SK-N-SH (cell line): ENCODE results near the gene TBCD. TPM values are rescaled to one million over a fixed set of nuclear protein-coding genes. Genes with fewer than 3 reads are reported as not detected.

Experiments used
- CTCF ChIA-PET: fragments of 300-600, 350-600 bp; formaldehyde crosslinking; extraction: SDS; loops from one replicate; lab custom pipeline; 2021; lab: Yijun Ruan, JAX
- POLR2A ChIA-PET: fragments of 350-600 bp; sonication (Branson Sonifier 250); formaldehyde crosslinking; extraction: SDS; loops from one replicate; lab custom pipeline; 2020; ENCODE audit warnings: antibody characterized with exemption, inconsistent platforms; lab: Yijun Ruan, JAX
- DNase-seq: peaks from one replicate; pipeline ENCODE4 v3.0.0; 2012
- H2AFZ ChIP-seq: fragments of 200-600 bp; sonication (generic); 2 replicates; pipeline ENCODE4 v1.8.1; 2016; ENCODE audit warnings: antibody characterized with exemption, mild to moderate bottlenecking, low read depth
- H3F3A ChIP-seq: fragments of 200-600 bp; sonication (generic); replicated peaks from 2 replicates; pipeline ENCODE3; 2016; ENCODE audit warnings: antibody characterized with exemption, mild to moderate bottlenecking; ENCODE audit not compliant: insufficient read depth
- H3K27ac ChIP-seq, 2 experiments: fragments of 200-500 bp in 1 of 2; fragments of 200-600 bp in 1 of 2; sonication (Bioruptor generic) in 1 of 2; sonication (generic), shearing (Covaris generic) in 1 of 2; 2 replicates each; pipeline versions ENCODE4 v1.5.1 to v1.6.1; 2014 to 2016; ENCODE audit warnings: low read depth in 2 of 2, inconsistent platforms in 1 of 2, low read length in 1 of 2, mild to moderate bottlenecking in 1 of 2, mixed read lengths in 1 of 2
- H3K27me3 ChIP-seq: fragments of 200-600 bp; sonication (generic), shearing (Covaris generic); 2 replicates; pipeline ENCODE4 v1.6.1; 2016; ENCODE audit warnings: mixed run types; ENCODE audit not compliant: insufficient read depth
- H3K36me3 ChIP-seq, 2 experiments: fragments of 200-500 bp in 1 of 2; fragments of 200-600 bp in 1 of 2; sonication (Bioruptor generic) in 1 of 2; sonication (generic) in 1 of 2; replicated peaks in 1 of 2; 2 replicates each; pipeline versions ENCODE3 to v1.5.1; 2014 to 2016; ENCODE audit warnings: low read length in 1 of 2, mild to moderate bottlenecking in 1 of 2; ENCODE audit not compliant: insufficient read depth in 2 of 2, control insufficient read depth in 1 of 2
- H3K4me1 ChIP-seq, 2 experiments: fragments of 200-500 bp in 1 of 2; fragments of 200-600 bp in 1 of 2; sonication (Bioruptor generic) in 1 of 2; sonication (generic), shearing (Covaris generic) in 1 of 2; 2 replicates each; pipeline versions ENCODE4 v1.5.1 to v1.6.1; 2014 to 2016; ENCODE audit warnings: low read depth in 1 of 2, low read length in 1 of 2, mixed run types in 1 of 2; ENCODE audit not compliant: insufficient read depth in 2 of 2, control insufficient read depth in 1 of 2
- H3K4me2 ChIP-seq: fragments of 200-600 bp; sonication (generic), shearing (Covaris generic); 2 replicates; pipeline ENCODE4 v1.6.1; 2017; ENCODE audit warnings: mixed run types
- H3K4me3 ChIP-seq, 2 experiments: fragments of 200-500 bp in 1 of 2; fragments of 200-600 bp in 1 of 2; sonication (Bioruptor generic) in 1 of 2; sonication (generic), shearing (Covaris generic) in 1 of 2; 2 replicates each; pipeline versions ENCODE4 v1.5.1 to v1.8.1; 2014 to 2016; ENCODE audit warnings: low read depth in 2 of 2, inconsistent platforms in 1 of 2, low read length in 1 of 2, mild to moderate bottlenecking in 1 of 2, mixed read lengths in 1 of 2, moderate library complexity in 1 of 2
- H3K79me2 ChIP-seq: fragments of 200-600 bp; sonication (generic); 2 replicates; pipeline ENCODE4 v1.8.1; 2017; ENCODE audit warnings: mild to moderate bottlenecking; ENCODE audit not compliant: insufficient read depth
- H3K9ac ChIP-seq: fragments of 200-600 bp; sonication (generic); 2 replicates; pipeline ENCODE4 v1.6.1; 2017; ENCODE audit warnings: mixed run types
- H3K9me2 ChIP-seq: fragments of 200-600 bp; sonication (generic); 2 replicates; pipeline ENCODE4 v1.6.1; 2017; ENCODE audit warnings: mixed run types
- H3K9me3 ChIP-seq: fragments of 200-600 bp; sonication (generic); 2 replicates; pipeline ENCODE4 v1.6.1; 2017; ENCODE audit warnings: mixed run types, mild to moderate bottlenecking, moderate library complexity
- H4K20me1 ChIP-seq: fragments of 200-600 bp; sonication (generic); 2 replicates; pipeline ENCODE4 v1.6.1; 2017; ENCODE audit warnings: mild to moderate bottlenecking, mixed run types; ENCODE audit not compliant: insufficient read depth
- EP300 ChIP-seq, 2 experiments: IDR thresholded peaks; 2 replicates each; pipeline versions ENCODE4 v1.4.0 to v1.6.1; 2012; ENCODE audit warnings: borderline replicate concordance in 1 of 2, low read depth in 1 of 2, low read length in 1 of 2
- EZH2phosphoT487 ChIP-seq: fragments of 200-600 bp; sonication (generic); IDR thresholded peaks from 2 replicates; pipeline ENCODE4 v1.6.1; 2017; ENCODE audit warnings: low read depth, mixed run types, mild to moderate bottlenecking, antibody characterized with exemption, moderate library complexity, borderline replicate concordance
- GABPA ChIP-seq: IDR thresholded peaks from 2 replicates; pipeline ENCODE4 v1.4.0; 2012; ENCODE audit warnings: low read depth, mild to moderate bottlenecking
- JUND ChIP-seq: IDR thresholded peaks from 2 replicates; pipeline ENCODE4 v1.4.0; 2012
- MXI1 ChIP-seq: IDR thresholded peaks from 2 replicates; pipeline ENCODE4 v1.6.1; 2012; ENCODE audit warnings: mild to moderate bottlenecking, low read depth, low read length, improper control_type of control experiment
- NFIC ChIP-seq: IDR thresholded peaks from 2 replicates; pipeline ENCODE4 v1.4.0; 2012; ENCODE audit warnings: borderline replicate concordance
- POLR2AphosphoS5 ChIP-seq: IDR thresholded peaks from 2 replicates; pipeline ENCODE4 v1.6.1; 2012; ENCODE audit warnings: low read depth, low read length
- RCOR1 ChIP-seq: fragments of 150-350 bp; IDR thresholded peaks from 2 replicates; pipeline ENCODE4 v1.6.1; 2017; ENCODE audit warnings: antibody characterized with exemption, low read length
- RFX5 ChIP-seq: IDR thresholded peaks from 2 replicates; pipeline ENCODE4 v1.6.1; 2012; ENCODE audit warnings: mild to moderate bottlenecking, improper control_type of control experiment, low read length
- TCF12 ChIP-seq: IDR thresholded peaks from 2 replicates; pipeline ENCODE4 v1.4.0; 2012
- WGBS: methylation state at CpG from one replicate; pipeline ENCODE4 v1.1.6; 2017; ENCODE audit warnings: low lambda C conversion rate; 5-methylcytosine and 5-hydroxymethylcytosine counted together
- polyA plus RNA-seq, 3 experiments: library from polyadenylated mRNA; depleted of rRNA; stranded (reverse); fragments of >200 nt; gene quantifications; 2 replicates each; pipeline ENCODE4 v1.2.3, GENCODE V29; 2012
- TF ChIP-seq, protein P1 (sequence below): IDR thresholded peaks from 2 replicates; pipeline ENCODE4 v1.4.0; 2012; ENCODE audit warnings: low read depth
- TF ChIP-seq, protein P2 (sequence below): fragments of 200-600 bp; sonication (generic); IDR thresholded peaks from 2 replicates; pipeline ENCODE4 v1.6.1; 2017; ENCODE audit warnings: antibody characterized with exemption, mild to moderate bottlenecking, moderate library complexity
- TF ChIP-seq, protein P3 (sequence below): IDR thresholded peaks from 2 replicates; pipeline ENCODE4 v1.4.0; 2012; ENCODE audit warnings: low read depth, borderline replicate concordance
- TF ChIP-seq, protein P4 (sequence below): IDR thresholded peaks from 2 replicates; pipeline ENCODE4; 2012
- TF ChIP-seq, protein P5 (sequence below): fragments of 150-350 bp; IDR thresholded peaks from 2 replicates; pipeline ENCODE4 v1.6.1; 2017; ENCODE audit warnings: antibody characterized with exemption, low read length, low read depth, borderline replicate concordance

The TBCD gene
- polyA plus RNA-seq, 1 of the 3 experiments (the other 2 are of a cell fraction): 107 TPM

DNA sequence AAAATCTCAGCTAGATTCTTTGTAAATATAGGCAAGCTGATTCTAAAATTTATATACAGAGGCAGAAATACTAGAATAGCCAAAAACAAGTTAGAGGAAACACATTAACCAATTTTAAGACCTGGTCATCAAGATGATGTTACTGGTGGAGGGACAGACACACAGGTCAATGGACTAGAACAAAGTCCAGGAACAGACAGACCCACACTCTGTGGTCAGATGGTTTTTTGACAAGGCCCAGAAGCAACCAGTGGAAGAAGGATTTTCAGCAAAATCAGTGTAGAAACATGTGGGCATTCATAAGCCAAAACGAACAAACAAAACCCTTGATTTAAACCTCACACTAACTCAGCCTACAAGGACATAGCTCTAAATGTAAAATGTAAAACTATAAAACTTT is 227.9 kb downstream of the TBCD start:
- Histone ChIP-seq H3K4me1 (no peaks in the 10 kb centered on the region), H3K27me3 (no peaks in the 10 kb centered on the region), H3K79me2 (no peaks in the 10 kb centered on the region), H3K9me3 (no peaks in the 10 kb centered on the region), H3K9ac (no peak overlapping the region), H3K27ac (no peak overlapping the region), H3K36me3 (no peaks in the 10 kb centered on the region), H4K20me1 (no peaks in the 10 kb centered on the region), H3K9me2 (no peaks in the 10 kb centered on the region), H3K4me3 (no peak overlapping the region), H3K4me2 (no peak overlapping the region), H2AFZ (no peak overlapping the region), H3F3A (no peaks in the 10 kb centered on the region)
- ChIA-PET POLR2A (no interaction called here), CTCF (no interaction called here)
- TF ChIP-seq NFIC: no peak
- TF ChIP-seq EP300 (IDR thresholded peaks at IDR 0.05; ENCODE audit: borderline replicate concordance in 1 of 2, low read depth in 1 of 2, low read length in 1 of 2): no peak
- TF ChIP-seq, protein P1, sequence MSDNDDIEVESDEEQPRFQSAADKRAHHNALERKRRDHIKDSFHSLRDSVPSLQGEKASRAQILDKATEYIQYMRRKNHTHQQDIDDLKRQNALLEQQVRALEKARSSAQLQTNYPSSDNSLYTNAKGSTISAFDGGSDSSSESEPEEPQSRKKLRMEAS: no peak
- TF ChIP-seq, protein P2, sequence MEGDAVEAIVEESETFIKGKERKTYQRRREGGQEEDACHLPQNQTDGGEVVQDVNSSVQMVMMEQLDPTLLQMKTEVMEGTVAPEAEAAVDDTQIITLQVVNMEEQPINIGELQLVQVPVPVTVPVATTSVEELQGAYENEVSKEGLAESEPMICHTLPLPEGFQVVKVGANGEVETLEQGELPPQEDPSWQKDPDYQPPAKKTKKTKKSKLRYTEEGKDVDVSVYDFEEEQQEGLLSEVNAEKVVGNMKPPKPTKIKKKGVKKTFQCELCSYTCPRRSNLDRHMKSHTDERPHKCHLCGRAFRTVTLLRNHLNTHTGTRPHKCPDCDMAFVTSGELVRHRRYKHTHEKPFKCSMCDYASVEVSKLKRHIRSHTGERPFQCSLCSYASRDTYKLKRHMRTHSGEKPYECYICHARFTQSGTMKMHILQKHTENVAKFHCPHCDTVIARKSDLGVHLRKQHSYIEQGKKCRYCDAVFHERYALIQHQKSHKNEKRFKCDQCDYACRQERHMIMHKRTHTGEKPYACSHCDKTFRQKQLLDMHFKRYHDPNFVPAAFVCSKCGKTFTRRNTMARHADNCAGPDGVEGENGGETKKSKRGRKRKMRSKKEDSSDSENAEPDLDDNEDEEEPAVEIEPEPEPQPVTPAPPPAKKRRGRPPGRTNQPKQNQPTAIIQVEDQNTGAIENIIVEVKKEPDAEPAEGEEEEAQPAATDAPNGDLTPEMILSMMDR: no peak
- no peak for TF ChIP-seq JUND
- TF ChIP-seq, protein P3, sequence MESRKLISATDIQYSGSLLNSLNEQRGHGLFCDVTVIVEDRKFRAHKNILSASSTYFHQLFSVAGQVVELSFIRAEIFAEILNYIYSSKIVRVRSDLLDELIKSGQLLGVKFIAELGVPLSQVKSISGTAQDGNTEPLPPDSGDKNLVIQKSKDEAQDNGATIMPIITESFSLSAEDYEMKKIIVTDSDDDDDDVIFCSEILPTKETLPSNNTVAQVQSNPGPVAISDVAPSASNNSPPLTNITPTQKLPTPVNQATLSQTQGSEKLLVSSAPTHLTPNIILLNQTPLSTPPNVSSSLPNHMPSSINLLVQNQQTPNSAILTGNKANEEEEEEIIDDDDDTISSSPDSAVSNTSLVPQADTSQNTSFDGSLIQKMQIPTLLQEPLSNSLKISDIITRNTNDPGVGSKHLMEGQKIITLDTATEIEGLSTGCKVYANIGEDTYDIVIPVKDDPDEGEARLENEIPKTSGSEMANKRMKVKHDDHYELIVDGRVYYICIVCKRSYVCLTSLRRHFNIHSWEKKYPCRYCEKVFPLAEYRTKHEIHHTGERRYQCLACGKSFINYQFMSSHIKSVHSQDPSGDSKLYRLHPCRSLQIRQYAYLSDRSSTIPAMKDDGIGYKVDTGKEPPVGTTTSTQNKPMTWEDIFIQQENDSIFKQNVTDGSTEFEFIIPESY: no peak
- TF ChIP-seq, protein P4, sequence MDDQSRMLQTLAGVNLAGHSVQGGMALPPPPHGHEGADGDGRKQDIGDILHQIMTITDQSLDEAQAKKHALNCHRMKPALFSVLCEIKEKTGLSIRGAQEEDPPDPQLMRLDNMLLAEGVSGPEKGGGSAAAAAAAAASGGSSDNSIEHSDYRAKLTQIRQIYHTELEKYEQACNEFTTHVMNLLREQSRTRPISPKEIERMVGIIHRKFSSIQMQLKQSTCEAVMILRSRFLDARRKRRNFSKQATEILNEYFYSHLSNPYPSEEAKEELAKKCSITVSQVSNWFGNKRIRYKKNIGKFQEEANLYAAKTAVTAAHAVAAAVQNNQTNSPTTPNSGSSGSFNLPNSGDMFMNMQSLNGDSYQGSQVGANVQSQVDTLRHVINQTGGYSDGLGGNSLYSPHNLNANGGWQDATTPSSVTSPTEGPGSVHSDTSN: no peak
- TF ChIP-seq EZH2phosphoT487: no peak
- TF ChIP-seq GABPA: no peak
- DNase-seq: no peak
- WGBS: 74% methylated on average over 1 of the region's 1 CpG

DNA sequence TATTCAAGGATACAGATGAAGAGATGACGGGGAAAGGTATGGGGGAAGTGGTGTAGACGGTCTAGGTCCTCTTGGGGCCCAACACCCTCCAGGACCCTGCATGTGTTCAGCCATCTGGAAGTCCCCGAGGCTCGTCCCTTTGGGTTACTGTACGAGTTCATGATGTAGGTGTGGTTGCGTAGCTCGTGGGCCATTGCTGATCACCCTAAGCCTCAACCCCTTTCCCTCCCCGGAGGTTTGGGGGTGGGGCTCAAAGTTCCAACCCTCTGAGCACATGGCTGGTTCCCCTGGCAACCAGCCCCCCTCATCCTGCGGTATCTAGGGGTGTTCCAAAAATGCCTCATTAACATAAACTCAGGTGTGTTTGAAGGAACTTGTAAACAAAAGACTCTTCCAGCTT is 228.8 kb downstream of the TBCD start:
- CTCF ChIA-PET: interaction anchor here (1.0 kb wide), 1 partner anchor 136 kb away, joined by 3 read pairs; no protein-coding TSS in a partner anchor
- POLR2A ChIA-PET: no interaction called here
- no peaks in the 10 kb centered on the region for H3K9me2 ChIP-seq

More for the DNA sequence above, 228.8 kb downstream of the TBCD start:
- H3K79me2 ChIP-seq: no peaks in the 10 kb centered on the region
- H3K4me1 ChIP-seq: no peaks in the 10 kb centered on the region
- no peak for DNase-seq
- no peak overlapping the region for H3K27ac ChIP-seq
- H3K9me3 ChIP-seq: no peaks in the 10 kb centered on the region
- H2AFZ ChIP-seq: no peak overlapping the region
- no peak overlapping the region for H3K9ac ChIP-seq
- H4K20me1 ChIP-seq: no peaks in the 10 kb centered on the region
- TF ChIP-seq TCF12 (no peak), POLR2AphosphoS5 (no peak), RFX5 (no peak), MXI1 (no peak), RCOR1 (no peak)
- TF ChIP-seq, protein P5, sequence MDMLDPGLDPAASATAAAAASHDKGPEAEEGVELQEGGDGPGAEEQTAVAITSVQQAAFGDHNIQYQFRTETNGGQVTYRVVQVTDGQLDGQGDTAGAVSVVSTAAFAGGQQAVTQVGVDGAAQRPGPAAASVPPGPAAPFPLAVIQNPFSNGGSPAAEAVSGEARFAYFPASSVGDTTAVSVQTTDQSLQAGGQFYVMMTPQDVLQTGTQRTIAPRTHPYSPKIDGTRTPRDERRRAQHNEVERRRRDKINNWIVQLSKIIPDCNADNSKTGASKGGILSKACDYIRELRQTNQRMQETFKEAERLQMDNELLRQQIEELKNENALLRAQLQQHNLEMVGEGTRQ: no peak
- TF ChIP-seq, protein P1: no peak
- H3K36me3 ChIP-seq: no peaks in the 10 kb centered on the region
- no peak overlapping the region for H3K4me2 ChIP-seq
- H3K27me3 ChIP-seq: no peaks in the 10 kb centered on the region
- no peak overlapping the region for H3K4me3 ChIP-seq
- WGBS: 78% methylated on average over 9 of the region's 9 CpGs
- no peaks in the 10 kb centered on the region for H3F3A ChIP-seq
